Measurements from ENCODE around the gene PEAR1. TPM values are rescaled to one million over a fixed set of nuclear protein-coding genes. Genes with fewer than 3 reads are reported as not detected.

Gene PEAR1
- total RNA-seq, 2 donors from 2014 or later, result 7.9 to 12.5 TPM

DNA sequence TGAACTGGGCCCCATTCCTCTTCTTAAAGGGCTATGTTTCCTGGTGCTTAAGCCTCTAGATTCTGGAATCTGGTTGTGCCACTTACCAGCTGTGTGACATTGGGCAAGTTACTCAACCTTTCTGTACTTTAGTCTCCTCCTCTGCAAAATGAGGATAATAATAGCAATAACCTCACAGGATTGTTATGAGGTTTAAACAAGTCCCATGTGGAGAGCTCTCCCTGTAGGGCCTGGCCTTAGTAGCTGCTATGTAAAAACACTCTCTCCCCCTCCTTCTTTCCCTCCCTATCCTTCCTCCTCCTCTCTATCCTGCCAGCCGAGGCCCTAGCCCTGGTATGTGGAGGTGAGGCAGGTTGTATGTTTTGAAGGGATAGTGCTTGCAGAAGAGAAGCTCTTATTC is 8.2 kb upstream of the PEAR1 start:
- no peak overlapping the region for H3K4me3 ChIP-seq
- H3K27me3 ChIP-seq, result no peaks in the 10 kb centered on the region
- no peak overlapping the region for H3K27ac ChIP-seq
- TF ChIP-seq, protein P1, sequence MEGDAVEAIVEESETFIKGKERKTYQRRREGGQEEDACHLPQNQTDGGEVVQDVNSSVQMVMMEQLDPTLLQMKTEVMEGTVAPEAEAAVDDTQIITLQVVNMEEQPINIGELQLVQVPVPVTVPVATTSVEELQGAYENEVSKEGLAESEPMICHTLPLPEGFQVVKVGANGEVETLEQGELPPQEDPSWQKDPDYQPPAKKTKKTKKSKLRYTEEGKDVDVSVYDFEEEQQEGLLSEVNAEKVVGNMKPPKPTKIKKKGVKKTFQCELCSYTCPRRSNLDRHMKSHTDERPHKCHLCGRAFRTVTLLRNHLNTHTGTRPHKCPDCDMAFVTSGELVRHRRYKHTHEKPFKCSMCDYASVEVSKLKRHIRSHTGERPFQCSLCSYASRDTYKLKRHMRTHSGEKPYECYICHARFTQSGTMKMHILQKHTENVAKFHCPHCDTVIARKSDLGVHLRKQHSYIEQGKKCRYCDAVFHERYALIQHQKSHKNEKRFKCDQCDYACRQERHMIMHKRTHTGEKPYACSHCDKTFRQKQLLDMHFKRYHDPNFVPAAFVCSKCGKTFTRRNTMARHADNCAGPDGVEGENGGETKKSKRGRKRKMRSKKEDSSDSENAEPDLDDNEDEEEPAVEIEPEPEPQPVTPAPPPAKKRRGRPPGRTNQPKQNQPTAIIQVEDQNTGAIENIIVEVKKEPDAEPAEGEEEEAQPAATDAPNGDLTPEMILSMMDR (IDR thresholded peaks at IDR 0.05), result no peak
- H3K36me3 ChIP-seq, result no peaks in the 10 kb centered on the region
- no peak for DNase-seq (ENCODE audit: low spot score)
- H3K9me3 ChIP-seq, result no peaks in the 10 kb centered on the region
- H3K4me1 ChIP-seq, result no peaks in the 10 kb centered on the region

DNA sequence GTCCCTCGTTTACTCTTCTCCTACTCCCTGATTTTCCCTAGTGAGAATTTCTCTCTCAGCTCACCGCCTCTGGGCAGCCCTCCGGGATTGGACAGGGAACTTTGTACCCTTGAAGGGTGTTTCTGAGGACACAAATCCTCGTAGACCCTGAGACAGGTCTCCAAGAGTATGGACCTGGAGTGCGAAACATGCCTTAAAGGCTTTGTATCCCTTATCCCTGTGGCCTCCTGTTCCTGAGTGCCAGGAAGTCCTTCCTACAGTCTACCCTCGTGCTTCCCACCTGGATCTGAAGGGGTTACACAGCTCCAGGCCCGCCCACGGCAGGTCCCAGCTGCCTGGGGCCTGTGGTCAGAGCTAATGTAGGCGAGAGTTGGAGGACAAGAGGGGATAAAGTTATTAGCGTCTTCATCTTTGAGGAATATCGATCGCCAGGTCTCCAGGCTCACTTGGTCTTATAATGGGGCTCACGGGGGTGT is 7.6 kb upstream of the PEAR1 start:
- H3K4me1 ChIP-seq, result no peaks in the 10 kb centered on the region
- H3K36me3 ChIP-seq, result no peaks in the 10 kb centered on the region
- H3K4me3 ChIP-seq, result no peak overlapping the region
- H3K9me3 ChIP-seq, result no peaks in the 10 kb centered on the region
- H3K27me3 ChIP-seq, result no peaks in the 10 kb centered on the region
- no peak for DNase-seq (ENCODE audit: low spot score)
- H3K27ac ChIP-seq, result no peak overlapping the region
- TF ChIP-seq, protein P1 (IDR thresholded peaks at IDR 0.05), result no peak

DNA sequence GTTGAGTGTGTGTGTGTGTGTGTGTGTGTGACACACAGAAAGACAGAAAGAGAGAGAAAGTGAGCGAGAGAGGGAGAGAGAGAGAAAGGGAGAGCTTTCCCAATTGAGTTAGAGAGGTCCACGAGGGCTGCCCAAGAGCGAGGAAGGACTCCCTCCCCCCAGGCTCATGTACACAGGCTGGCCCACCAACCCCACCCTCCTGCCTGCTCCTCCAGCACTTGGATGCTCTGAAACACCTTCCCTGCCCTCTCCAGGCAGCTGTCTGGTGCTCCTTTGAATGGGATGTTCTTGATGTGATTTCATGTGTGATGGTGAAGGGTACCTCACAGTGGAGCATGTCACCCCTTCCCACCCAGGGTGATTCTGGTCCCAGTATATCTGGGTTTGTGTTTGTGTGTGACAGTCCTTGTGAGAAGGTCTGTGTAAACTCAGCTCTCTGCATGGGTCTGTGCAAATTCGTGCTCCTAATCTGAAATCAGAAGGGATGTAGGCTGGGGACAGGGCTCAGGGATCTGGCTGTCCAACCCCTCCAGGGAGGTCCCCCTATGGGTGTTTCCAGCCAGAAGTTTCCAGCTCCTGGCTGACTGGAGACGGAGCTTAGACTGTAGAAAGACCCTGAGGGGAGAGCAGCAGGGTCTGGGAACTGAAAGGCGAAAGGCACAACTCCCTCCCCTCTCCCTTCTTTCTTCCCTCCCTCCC is 6.8 kb upstream of the PEAR1 start:
- DNase-seq (ENCODE audit: low spot score), result no peak
- no peaks in the 10 kb centered on the region for H3K27me3 ChIP-seq

DNA sequence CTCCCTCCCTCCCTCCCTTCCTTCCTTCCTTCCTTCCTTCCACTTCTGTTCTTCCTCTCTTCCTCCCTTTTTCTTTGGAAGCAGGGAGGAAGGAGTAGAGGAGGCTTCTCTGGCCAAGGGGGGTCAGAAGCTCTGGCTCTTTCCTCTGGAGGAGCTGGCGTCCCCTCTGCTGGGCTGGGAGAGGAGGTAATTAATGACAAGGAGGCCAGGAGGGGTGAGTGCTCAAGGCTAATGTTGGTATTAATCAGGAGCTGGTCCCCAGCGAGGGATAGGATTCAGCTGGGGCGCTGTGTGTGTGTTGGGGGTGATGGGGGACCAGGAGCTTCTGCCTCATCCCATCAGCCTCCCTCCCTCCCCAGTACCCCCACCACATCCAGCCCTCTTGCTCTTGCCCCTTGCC is 6.2 kb upstream of the PEAR1 start:
- TF ChIP-seq, protein P1 (IDR thresholded peaks at IDR 0.05), result no peak
- DNase-seq (ENCODE audit: low spot score), result no peak

More for the DNA sequence above, 6.8 kb upstream of the PEAR1 start:
- H3K9me3 ChIP-seq, result no peaks in the 10 kb centered on the region
- TF ChIP-seq, protein P1 (IDR thresholded peaks at IDR 0.05), result no peak
- H3K4me1 ChIP-seq, result peaks cover 0 to under 1% of the 10 kb centered on the region in 2 donors
- no peak overlapping the region for H3K4me3 ChIP-seq
- H3K27ac ChIP-seq, result no peak overlapping the region
- no peaks in the 10 kb centered on the region for H3K36me3 ChIP-seq

DNA sequence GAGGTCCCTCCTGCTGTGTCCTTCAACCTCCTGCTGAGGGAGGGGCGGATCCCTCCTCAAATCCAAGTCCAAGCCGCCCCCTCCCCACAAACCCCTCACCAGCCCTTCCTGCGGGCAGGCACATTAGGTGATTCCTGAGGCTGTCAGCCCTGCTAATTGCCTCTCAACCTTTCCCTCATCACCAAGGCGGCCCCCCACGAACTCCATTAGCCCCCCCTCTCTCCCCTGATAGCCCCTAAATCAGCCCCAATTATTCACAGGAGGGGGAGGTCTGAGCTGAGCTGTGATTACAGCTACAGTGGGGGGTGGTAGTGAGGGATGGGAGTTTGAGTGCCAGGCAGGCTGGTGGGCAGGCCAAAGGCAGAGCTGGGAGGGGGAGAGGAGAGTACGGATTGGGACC is 5.8 kb upstream of the PEAR1 start:
- H3K4me3 ChIP-seq, result no peak overlapping the region
- TF ChIP-seq, protein P1 (IDR thresholded peaks at IDR 0.05), result no peak
- no peak for DNase-seq (ENCODE audit: low spot score)

More for the DNA sequence above, 6.2 kb upstream of the PEAR1 start:
- Histone ChIP-seq H3K4me1 (peaks cover 0 to 6% of the 10 kb centered on the region in 2 donors), H3K27ac (no peak overlapping the region), H3K36me3 (no peaks in the 10 kb centered on the region), H3K9me3 (no peaks in the 10 kb centered on the region), H3K4me3 (no peak overlapping the region), H3K27me3 (no peaks in the 10 kb centered on the region)

More for the DNA sequence above, 5.8 kb upstream of the PEAR1 start:
- Histone ChIP-seq H3K36me3 (no peaks in the 10 kb centered on the region), H3K27me3 (no peaks in the 10 kb centered on the region), H3K27ac (no peak overlapping the region), H3K4me1 (peaks cover 0 to 10% of the 10 kb centered on the region in 2 donors), H3K9me3 (no peaks in the 10 kb centered on the region)
